DMS79 treated with DMSO at 0.1 percent for 48 hours (cell line): ENCODE measurements around the gene HBG1.
"Not testable (repeated sequence)": the region's sequence is repeated elsewhere in the genome, so short reads cannot be mapped to it uniquely, and the experiment has no call there.

Source experiments
- DNase-seq: peaks from one replicate; lab custom pipeline; 2025; lab: John Stamatoyannopoulos, UW

The HBG1 gene

GRCh38 chr11:5277807-5278382 is 28.2 kb upstream of the HBG1 start:
- DNase-seq = no peak

DNA sequence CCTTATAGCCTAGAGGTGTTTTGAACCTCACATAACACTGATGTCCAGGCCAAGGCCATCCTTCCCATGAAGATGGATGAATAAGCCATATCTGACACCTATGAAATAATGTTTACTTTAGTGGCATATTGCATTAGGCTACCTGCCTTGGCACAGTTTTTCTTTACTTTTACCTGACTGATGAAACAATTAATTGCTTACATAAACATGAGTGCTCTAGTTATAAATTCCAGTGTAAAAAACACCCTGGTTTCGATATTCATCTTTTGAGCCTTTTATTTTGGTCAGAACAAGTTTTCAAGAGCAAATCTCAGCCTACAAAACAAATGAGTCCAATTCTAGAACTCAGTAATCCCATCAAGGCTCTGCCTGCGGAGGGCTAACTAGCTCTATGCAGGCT is 27.0 kb upstream of the HBG1 start:
- DNase-seq = no peak

- no peak for DNase-seq
Observed at GRCh38 chr11:5275369-5276110, 25.9 kb upstream of the HBG1 start.

- DNase-seq = no peak
Observed at GRCh38 chr11:5274395-5274794, 24.7 kb upstream of the HBG1 start.

GRCh38 chr11:5272395-5273017 is 22.8 kb upstream of the HBG1 start:
- no peak for DNase-seq

- DNase-seq = no peak
Observed at GRCh38 chr11:5269715-5270147, 20.1 kb upstream of the HBG1 start, which contains the start of gene HBE1. Gene HBE1, minus strand, starts transcription at chr11:5269945. Its CDS starts 55 bp downstream, at chr11:5269890.

GRCh38 chr11:5267033-5267563 is 17.4 kb upstream of the HBG1 start:
- no peak for DNase-seq

DNA sequence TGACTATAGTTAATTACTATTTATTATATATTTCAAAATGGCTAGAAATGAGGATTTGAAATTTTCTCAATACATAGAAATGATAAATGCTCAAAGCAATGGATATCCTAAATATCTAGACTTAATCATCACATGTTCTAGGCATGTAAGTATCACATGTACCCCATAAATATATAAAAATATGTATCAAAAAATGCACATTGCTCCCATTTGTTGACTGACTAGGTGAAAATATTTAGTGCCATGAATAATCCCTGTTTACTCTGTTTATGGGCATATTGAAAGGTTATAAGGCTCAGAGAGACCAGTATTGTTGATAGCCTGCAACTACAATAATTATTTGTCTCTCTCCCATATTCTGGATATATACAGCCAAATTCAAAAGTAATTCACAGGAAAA is 17.0 kb upstream of the HBG1 start:
- DNase-seq = no peak

DNA sequence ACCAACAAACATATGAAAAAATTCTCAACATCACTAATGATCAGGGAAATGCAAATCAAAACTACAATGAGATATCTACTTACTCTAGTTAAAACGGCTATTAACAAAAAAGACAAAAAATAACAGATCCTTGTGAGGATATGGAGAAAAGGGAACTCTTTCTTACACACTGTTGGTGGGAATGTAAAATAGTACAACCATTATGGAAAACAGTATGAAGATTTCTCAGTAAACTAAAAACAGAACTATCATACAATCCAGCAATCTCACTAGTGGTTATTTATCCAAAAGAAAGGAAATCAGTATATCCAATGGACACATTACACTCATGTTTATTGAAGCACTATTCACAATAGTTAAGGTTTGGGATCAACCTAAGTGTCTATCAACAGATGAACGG is 16.2 kb upstream of the HBG1 start:
- no peak for DNase-seq

DNA sequence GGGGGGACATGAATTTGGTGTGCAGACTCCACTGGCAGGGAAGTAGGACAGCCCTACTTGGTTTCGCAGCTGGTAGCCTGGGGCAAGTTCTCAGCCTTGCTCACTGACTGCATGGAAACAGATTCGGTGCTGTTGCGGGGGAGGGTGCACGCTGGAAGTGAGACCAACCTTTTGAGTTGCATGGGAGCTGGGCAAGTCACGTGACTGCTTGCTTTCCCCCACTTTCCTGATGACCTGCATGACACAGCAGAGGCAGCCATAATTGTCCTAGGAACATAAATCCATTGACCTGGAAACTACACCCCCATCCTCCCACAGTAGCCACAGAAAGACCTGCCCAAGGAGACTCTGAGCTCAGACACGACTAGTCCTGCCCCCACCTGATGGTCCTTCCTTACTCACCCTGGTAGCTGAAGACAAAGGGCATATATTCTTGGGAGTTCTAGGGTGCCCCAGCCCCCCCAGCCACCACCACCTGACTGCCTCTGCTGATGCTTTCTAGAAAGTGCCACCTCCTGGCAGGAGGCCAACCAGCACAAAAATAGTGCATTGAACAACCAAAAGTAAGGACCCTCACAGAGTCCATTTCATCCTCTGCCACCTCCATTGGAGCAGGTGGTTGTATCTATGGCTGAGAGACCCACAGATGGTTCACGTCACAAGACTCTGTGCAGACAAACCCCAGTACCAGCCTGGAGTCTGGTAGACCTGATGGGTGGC is 9.0 kb upstream of the HBG1 start:
- DNase-seq = no peak

- no peak for DNase-seq
Observed at GRCh38 chr11:5257296-5257695, 7.6 kb upstream of the HBG1 start.

GRCh38 chr11:5254646-5255413 is 5.2 kb upstream of the HBG1 start, which contains the start of gene HBG2:
Gene HBG2, minus strand, starts transcription at chr11:5254781. Its CDS starts 53 bp downstream, at chr11:5254728.
- not testable (repeated sequence) for DNase-seq

- not testable (repeated sequence) for DNase-seq
Observed at GRCh38 chr11:5254023-5254422, 4.4 kb upstream of the HBG1 start.

DNA sequence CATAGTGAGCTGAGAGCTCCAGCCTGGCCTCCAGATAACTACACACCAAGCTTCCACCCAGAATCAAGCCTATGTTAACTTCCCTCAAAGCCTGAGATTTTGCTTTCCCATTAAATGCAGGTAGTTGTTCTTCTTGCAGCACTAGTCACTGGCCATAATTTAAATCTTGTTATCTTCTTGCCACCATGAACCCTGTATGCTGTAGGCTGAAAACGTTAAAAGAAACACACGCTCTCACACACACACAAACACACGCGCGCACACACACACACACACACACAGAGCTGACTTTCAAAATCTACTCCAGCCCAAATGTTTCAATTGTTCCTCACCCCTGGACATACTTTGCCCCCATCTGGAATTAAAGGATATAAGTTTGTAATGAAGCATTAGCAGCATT is 3.8 kb upstream of the HBG1 start:
- DNase-seq = not testable (repeated sequence)

DNA sequence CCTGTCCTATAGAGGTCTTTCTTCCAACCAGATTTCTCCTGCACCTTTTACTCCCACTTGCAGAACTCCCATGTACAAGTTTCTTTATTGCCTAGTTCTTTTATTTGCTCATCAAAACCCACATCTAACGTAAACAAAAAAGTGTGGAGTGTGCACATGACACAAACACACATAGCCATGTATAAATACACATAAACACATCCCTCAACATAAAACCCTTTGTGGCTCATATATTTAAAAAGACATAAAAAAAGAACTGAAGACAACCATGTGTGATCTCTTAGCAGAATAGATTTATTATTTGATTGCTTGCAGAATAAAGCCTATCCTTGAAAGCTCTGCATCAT is 3.2 kb upstream of the HBG1 start:
- no peak for DNase-seq

DNA sequence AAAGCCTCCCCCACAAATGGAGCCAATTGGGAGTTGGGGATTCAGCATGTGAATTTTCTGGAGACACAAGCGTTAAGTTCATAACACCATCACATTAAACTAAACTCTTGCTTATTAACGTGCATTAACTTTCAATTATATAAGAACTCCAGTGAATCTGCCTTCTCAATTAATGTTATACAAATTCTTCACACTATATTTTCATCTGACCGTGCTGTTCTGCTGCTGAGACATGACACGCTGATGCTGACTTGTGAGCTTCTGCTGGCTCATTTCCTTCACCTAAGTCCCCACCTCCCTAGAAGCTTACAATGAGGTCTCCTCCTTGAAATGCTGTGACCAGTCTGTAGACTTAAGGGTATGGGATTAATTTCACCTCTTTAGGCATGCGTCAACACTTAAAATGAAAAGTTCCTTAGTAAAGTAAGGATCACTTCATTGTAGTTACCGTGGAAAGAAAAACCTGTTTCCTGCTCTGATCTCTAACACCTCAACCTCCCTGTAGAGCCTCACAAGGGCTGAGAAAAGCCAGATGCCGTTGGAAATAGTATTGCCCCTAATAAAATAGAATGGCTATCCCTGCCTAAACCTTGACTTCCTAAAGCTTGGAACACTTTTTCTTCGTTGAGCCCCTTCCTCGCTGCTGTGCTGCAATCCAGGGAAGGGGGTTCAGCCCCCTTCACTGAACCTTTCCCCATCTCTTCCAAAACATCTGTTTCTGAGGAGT is 2.7 kb upstream of the HBG1 start:
- no peak for DNase-seq

DNA sequence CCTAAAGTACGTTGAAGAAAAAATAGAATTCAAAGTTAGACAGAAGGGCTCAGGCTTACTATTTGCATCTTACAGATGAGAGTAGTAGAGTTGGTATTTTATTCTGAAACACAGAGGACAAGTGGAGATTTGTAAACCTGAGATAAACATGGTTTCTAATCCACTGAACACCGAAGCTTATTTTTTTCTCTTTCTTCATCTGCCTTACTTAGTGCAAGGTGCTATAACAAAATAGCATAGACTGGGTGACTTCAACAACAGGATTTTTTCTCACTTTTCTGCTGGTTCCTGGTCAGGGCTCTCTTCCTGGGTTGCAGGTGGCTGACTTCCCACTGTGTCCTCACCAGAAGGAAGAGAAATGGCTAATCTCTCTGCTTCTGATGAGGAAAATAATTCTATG is 2.1 kb upstream of the HBG1 start:
- no peak for DNase-seq

- no peak for DNase-seq
Observed at GRCh38 chr11:5250543-5251204, 1.0 kb upstream of the HBG1 start.

DNA sequence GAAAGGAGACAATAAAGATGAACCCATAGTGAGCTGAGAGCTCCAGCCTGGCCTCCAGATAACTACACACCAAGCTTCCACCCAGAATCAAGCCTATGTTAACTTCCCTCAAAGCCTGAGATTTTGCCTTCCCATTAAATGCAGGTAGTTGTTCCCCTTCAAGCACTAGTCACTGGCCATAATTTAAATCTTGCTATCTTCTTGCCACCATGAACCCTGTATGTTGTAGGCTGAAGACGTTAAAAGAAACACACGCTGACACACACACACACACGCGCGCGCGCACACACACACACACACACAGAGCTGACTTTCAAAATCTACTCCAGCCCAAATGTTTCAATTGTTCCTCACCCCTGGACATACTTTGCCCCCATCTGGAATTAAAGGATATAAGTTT is 1.2 kb downstream of the HBG1 start:
- not testable (repeated sequence) for DNase-seq

GRCh38 chr11:5247472-5248192 is 2.0 kb downstream of the HBG1 start:
- no peak for DNase-seq
